Forelimb muscle (tissue), 1 donor: ENCODE data around the gene OR2A5. TPM values are rescaled to one million over a fixed set of nuclear protein-coding genes. Genes with fewer than 3 reads are reported as not detected.

Experiments
- polyA plus RNA-seq: library from polyadenylated mRNA; unstranded; fragments of 120-200 nt; gene quantifications from one replicate; pipeline ENCODE4 v1.2.1, GENCODE V29; 2013; ENCODE audit not compliant: insufficient read length

The OR2A5 gene
- polyA plus RNA-seq, 1 donor, result not detected

Other genes starting within 250 kb of the OR2A5 start
- 206 TPM for gene TCAF1, start 146.8 kb upstream of the OR2A5 start, polyA plus RNA-seq
- not detected for gene OR2F2, start 113.7 kb upstream of the OR2A5 start, polyA plus RNA-seq
- not detected for gene OR2F1, start 94.1 kb upstream of the OR2A5 start, polyA plus RNA-seq
- gene OR6B1, start 48.6 kb upstream of the OR2A5 start, polyA plus RNA-seq, result not detected
- not detected for gene OR2A25, start 20.9 kb downstream of the OR2A5 start, polyA plus RNA-seq
- 0.09 TPM for gene OR2A12, start 37.3 kb downstream of the OR2A5 start, polyA plus RNA-seq
- gene OR2A2, start 60.6 kb downstream of the OR2A5 start, polyA plus RNA-seq, result not detected
- not detected for gene OR2A14, start 74.2 kb downstream of the OR2A5 start, polyA plus RNA-seq
- gene CTAGE4, start 134.5 kb downstream of the OR2A5 start, polyA plus RNA-seq, result not detected
- gene ARHGEF35, start 146.9 kb downstream of the OR2A5 start, polyA plus RNA-seq, result 1.2 TPM
- gene OR2A42, start 190.7 kb downstream of the OR2A5 start, polyA plus RNA-seq, result 0.34 TPM
- 1.5 TPM for gene OR2A7, start 215.8 kb downstream of the OR2A5 start, polyA plus RNA-seq
- gene CTAGE8, start 220.3 kb downstream of the OR2A5 start, polyA plus RNA-seq, result 0.75 TPM